Muscle of back (tissue), 13 donors: ENCODE results near the gene EDDM13. TPM values are rescaled to one million over a fixed set of nuclear protein-coding genes. Genes with fewer than 3 reads are reported as not detected.
"Not testable (repeated sequence)": the region's sequence is repeated elsewhere in the genome, so short reads cannot be mapped to it uniquely, and the experiment has no call there.

Experiments used
- DNase-seq, 3 donors: peaks; one replicate each; pipeline versions ENCODE4 v3.0.0 to v3.0.0-alpha.2; 2013
- long read RNA-seq, 9 donors: transcript quantifications; one replicate each; lab custom pipeline, GENCODE V29; 2026
- polyA plus RNA-seq, 10 donors: library from polyadenylated mRNA; unstranded; fragments of 120-200 nt; gene quantifications; one replicate each; pipeline ENCODE4 v1.2.1, GENCODE V29; 2013; ENCODE audit not compliant: insufficient read length in 10 of 10

Gene EDDM13
- 1 to 10 TPM in 7 of 10 donors, under 1 TPM in 3; 0.44 to 2.7 (median 1.3) TPM for polyA plus RNA-seq
- long read RNA-seq, donor 1, result 0 reads
- long read RNA-seq, donor 2, partial matches to known transcripts, result 0 of 5 reads
- long read RNA-seq, donor 2, other reads (novel, unspliced or antisense), result 5 of 5 reads
- long read RNA-seq, donor 3, result 0 reads
- long read RNA-seq, donor 4, result 0 reads
- long read RNA-seq, donor 5, result 0 reads
- long read RNA-seq, donor 6, result 0 reads
- long read RNA-seq, donor 7, result 0 reads
- long read RNA-seq, donor 8, result 0 reads
- long read RNA-seq, donor 9, result 0 reads

GRCh38 chr19:56272161-56272798, at the start of gene EDDM13:
TSS of gene EDDM13 (plus strand) at chr19:56272748. CDS start at chr19:56272835, 87 bp downstream.
- DNase-seq, result no peak

GRCh38 chr19:56222901-56223300, 49.6 kb upstream of the EDDM13 start:
- DNase-seq, result no peak

- no peak for DNase-seq
These were observed 49.1 kb upstream of the EDDM13 start for GRCh38 chr19:56223481-56223880.

GRCh38 chr19:56245121-56245740, 27.3 kb upstream of the EDDM13 start:
- peak in 1 of 3 donors; percentile 7 for DNase-seq

DNA sequence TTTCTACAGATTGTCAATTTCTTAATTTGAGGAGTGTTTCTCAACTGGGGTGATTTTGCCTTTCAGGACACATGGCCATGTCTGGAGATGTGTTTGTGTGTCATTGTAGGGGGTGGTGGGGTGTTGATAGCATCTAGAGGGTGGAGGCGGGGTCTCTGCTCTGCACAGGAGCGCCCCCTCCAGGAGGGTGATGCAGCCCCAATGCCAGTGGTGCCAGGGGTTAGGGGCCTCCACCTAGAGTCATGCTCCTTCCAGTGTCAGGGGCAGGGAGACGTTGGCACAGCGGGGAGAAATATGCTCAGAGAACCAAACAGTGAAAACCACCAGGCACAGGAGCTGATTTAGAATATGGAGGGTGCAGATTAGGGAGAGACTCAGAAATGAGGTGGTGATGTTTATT, 26.8 kb upstream of the EDDM13 start:
- not testable (repeated sequence) for DNase-seq

- not testable (repeated sequence) for DNase-seq
These were observed 23.7 kb upstream of the EDDM13 start for GRCh38 chr19:56248736-56249338.

DNA sequence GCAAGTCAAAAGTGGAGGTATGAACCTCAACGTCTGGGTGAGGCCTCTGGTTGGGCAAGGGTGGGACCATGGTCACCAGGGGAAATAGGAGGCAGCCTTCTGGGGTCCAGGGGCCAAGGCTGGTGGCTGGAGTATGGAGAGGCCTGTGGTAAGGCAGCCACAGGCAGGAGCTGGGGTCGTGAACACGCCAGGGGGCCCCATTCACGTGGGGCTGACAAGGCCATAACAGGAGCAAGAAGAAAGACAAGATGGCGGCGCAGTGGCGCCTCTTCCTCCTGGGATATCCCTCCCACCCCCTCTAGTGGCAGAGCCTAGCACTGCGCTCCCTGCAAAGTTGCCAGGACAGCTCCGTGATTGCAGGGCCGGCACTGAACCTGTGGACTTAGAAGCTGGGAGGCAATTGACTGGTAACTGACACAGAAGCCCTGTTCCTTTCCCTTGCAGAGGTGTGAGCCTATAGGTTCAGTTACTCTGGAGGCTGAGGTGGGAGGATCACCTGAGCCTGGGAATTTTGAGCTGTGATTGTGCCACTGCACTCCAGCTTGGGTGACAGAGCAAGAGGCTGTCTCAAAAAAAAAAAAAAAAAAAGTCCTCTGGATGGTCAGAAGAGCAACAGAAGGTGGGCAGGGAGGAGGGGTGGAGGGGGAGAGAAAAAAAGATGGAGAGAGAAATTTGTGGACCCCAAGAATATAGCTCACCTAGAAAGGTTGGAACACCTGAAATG, 19.7 kb upstream of the EDDM13 start:
- peak; percentile 33 to 58 (median 42) for DNase-seq

DNA sequence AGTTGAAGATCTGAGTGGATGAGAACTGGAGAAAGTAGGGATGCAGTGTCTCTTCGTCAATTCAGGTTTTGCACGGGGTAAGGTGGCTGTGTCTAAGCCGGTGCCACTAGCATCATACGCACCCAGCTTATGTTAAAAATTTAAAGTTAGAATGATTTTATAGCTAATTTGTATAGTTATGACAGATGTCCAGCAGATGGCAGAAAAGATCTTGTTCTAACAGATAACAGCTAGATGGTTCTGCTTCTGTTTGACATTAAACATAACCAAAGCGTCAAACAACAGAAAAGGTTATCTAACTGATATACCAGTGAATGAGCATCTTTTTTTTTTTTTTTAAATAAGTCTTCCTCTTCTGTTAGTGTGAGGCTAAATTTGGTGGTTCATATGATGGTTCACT, 18.8 kb upstream of the EDDM13 start:
- DNase-seq, result peak; percentile 39 to 64 (median 40)

DNA sequence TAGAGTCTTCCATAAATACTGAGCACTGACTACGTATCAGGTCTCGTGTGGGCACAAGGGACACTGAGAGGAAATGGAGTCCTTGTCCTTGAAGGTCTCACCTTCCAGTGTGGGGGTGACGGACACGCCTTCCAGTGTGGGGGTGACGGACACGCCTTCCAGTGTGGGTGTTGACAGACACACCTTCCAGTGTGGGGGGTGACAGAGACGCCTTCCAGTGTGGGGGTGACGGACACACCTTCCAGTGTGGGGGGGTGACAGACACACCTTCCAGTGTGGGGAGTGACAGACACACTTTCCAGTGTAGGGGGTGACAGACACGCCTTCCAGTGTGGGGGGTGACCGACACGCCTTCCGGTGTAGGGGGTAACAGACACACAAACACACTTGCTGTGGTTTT, 14.3 kb upstream of the EDDM13 start:
- DNase-seq, result no peak

GRCh38 chr19:56261145-56261544, 11.4 kb upstream of the EDDM13 start:
- DNase-seq, result no peak

DNA sequence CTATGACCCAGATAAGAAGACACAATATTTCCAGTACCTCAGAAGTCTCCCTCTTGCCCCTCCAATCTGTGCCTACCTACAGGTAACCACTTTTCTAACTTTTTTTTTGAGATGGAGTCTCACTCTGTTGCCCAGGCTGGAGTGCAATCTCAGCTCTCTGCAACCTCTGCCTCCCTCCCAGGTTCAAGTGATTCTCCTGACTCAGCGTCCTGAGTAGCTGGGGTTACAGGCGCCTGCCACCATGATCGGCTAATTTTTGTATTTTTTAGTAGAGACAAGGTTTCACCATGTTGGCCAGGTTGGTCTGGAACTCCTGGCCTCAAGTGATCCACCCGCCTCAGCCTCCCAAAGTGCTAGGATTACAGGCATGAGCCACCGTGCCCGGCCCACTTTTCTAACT, 10.6 kb upstream of the EDDM13 start:
- not testable (repeated sequence) for DNase-seq

DNA sequence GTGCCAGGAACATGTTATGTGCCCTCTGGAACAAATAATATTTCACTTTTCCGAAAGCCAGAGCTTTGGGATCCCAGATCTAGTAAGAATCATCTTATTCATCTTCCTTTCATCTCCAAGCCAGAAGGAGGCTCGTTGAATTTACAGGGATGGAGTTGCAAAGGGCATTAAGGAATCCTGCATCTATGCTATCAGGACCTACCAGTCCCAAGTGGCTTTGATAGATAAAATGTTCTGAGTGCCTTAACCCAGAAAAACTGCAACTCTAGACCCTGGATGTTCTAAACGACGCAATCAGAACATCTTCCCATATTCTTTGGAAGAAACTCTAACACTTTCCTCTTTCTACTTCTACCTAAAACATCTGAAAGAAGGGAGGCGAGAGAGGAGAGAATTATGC, 9.2 kb upstream of the EDDM13 start:
- DNase-seq, result no peak

- no peak for DNase-seq
These were observed 6.5 kb upstream of the EDDM13 start for GRCh38 chr19:56266051-56266450.

- DNase-seq, result no peak
These were observed 3.2 kb upstream of the EDDM13 start for GRCh38 chr19:56269348-56269747.

DNA sequence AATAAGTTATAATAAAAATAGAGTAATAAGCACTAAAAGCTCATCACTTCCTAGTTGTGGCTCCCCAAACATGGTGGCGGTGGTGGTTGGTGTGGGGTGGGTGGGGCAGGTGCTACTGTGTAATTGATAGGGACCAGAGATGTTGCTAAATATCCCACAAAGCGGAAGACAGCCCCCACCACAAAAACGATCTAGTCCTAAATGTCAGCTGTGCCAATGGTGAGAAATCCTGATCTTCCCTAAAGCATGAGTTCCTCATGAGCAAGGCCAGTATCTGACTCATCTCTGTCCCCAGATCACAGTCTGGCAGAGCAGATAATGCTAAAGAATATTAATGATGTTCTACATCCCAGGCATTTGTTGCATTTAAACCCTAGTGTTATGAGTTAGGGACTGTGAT, 1.9 kb upstream of the EDDM13 start:
- DNase-seq, result no peak

- no peak for DNase-seq
These were observed 1.4 kb upstream of the EDDM13 start for GRCh38 chr19:56271151-56271550.

DNA sequence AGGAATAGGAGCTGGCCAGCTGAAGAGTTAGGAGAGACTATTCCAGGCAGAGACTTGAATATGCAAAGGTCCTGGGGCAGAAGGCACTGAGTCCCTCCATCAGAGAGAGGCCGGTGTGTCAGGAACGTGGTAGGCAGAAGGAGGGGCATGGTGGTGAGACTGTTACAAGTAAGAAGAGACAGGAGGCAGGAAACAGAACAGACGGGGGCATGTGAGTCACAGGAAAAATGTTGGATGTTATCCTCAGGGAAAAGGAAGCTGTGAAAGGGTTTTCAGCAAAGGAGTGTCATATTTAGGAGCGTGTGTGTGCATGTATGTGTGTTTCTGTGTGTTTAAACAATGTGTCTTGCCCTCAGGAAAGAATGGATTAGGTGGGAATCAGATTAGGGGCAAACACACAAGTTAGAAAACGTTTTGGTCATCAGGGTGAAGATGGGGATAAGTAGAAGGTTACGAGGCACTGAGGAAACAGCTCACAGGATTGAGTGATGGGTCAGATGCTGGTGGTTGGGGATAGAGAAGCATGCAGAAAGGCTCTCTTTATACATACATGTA, 1.1 kb downstream of the EDDM13 start:
- peak in 1 of 3 donors; percentile 14 for DNase-seq

- no peak for DNase-seq
These were observed 10.3 kb downstream of the EDDM13 start for GRCh38 chr19:56282809-56283208.

- no peak for DNase-seq
These were observed 12.2 kb downstream of the EDDM13 start for GRCh38 chr19:56284746-56285145.

- no peak for DNase-seq
These were observed 17.6 kb downstream of the EDDM13 start for GRCh38 chr19:56290104-56290503.

DNA sequence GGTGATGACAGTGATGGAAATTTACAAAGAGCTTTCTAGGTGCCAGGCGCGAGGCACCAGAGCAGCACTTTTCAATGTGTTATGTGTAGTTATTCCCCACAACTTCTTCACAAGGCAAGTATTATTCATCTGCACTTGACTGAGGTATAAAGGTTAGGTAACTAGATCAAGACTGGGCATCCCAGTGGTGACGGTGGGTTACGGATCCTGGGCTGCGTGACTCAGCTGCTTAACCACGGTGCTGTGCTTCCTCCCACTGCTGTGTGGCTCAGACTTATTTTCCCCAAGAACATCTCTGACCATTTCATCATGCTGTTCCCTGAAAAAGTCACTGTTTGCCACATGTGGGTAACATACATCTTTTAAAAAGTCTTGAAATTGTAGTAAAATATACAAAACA, 19.3 kb downstream of the EDDM13 start:
- DNase-seq, result no peak

DNA sequence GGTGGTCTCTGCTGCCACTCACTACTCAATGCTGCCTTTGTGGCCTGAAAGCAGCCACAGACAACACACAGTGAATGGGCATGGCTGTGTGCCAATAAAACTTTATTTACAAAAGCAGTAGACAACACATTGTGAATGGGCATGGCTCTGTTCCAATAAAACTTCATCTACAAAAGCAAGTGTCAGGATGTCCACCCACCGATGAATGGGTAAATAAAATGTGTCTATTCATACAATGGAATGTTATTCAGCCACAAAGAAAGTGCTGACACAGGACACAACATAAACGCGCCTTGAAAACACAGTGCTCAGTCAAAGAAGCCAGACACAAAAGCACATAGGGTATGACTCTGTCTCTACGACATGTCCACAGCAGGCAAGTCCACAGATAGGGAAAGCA, 22.0 kb downstream of the EDDM13 start:
- DNase-seq, result no peak
